ENCODE data around the gene TSHZ2. TPM values are rescaled to one million over a fixed set of nuclear protein-coding genes. Genes with fewer than 3 reads are reported as not detected.

TSHZ2 gene
- total RNA-seq, 1 experiment from 2014 or later: 0.05 TPM

GRCh38 chr20:53061192-53062108 is 89.3 kb downstream of the TSHZ2 start:
- DNase-seq (ENCODE audit: low spot score): no peak

GRCh38 chr20:53064935-53065334 is 92.8 kb downstream of the TSHZ2 start:
- DNase-seq (ENCODE audit: low spot score): no peak

- no peak for DNase-seq (ENCODE audit: low spot score)
These were observed 96.1 kb downstream of the TSHZ2 start for GRCh38 chr20:53068241-53068640.

GRCh38 chr20:53069132-53069531 is 97.0 kb downstream of the TSHZ2 start:
- DNase-seq (ENCODE audit: low spot score): no peak

DNA sequence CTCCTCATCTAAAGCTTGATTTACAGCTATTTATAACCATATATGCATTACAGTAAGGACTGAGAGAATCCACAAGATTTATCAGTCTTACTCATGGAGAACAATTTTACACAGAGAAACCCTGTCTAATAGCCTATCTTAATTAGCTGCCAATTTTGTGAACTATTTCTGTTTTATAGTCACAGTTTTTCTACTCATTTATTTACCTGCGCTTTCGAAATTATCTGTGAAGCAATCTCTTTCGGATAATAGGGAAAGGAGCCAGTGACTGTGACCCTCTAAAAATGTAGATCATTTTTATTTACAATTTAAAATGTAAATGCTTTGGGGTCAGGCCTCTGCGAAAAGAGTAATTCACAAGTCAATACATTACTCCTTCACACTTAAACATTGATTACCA is 98.1 kb downstream of the TSHZ2 start:
- DNase-seq (ENCODE audit: low spot score): no peak

GRCh38 chr20:53070706-53071392 is 98.7 kb downstream of the TSHZ2 start:
- no peak for DNase-seq (ENCODE audit: low spot score)

GRCh38 chr20:53071833-53072232 is 99.7 kb downstream of the TSHZ2 start:
- no peak for DNase-seq (ENCODE audit: low spot score)

GRCh38 chr20:53072923-53073579 is 100.9 kb downstream of the TSHZ2 start:
- no peak for DNase-seq (ENCODE audit: low spot score)

GRCh38 chr20:53073636-53074415 is 101.7 kb downstream of the TSHZ2 start:
- no peak for DNase-seq (ENCODE audit: low spot score)

DNA sequence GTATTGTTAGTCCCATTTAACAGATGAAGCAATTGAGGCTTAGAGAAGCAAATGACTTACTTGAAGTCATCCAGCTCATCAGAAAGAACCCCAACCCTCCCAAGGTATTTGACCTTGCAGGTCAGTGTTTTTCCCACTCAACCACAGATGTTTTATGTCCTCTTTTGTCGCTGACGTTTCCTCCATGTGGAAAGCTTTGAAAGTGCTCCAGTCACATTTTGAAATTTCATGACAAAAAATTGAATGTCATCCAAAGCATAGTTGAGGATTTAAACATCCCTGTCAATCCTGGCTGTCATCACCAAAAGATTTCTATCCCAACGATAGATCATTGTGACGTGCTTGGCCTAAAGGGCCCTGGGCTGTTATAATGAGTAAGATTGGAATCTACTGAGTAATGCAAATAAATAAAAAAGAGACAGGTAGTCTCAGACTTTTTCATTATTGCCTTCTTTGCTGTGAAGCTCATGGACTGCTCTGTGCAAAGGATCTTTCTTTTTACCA is 102.7 kb downstream of the TSHZ2 start:
- no peak for DNase-seq (ENCODE audit: low spot score)

- no peak for DNase-seq (ENCODE audit: low spot score)
These were observed 104.5 kb downstream of the TSHZ2 start for GRCh38 chr20:53076668-53077067.

DNA sequence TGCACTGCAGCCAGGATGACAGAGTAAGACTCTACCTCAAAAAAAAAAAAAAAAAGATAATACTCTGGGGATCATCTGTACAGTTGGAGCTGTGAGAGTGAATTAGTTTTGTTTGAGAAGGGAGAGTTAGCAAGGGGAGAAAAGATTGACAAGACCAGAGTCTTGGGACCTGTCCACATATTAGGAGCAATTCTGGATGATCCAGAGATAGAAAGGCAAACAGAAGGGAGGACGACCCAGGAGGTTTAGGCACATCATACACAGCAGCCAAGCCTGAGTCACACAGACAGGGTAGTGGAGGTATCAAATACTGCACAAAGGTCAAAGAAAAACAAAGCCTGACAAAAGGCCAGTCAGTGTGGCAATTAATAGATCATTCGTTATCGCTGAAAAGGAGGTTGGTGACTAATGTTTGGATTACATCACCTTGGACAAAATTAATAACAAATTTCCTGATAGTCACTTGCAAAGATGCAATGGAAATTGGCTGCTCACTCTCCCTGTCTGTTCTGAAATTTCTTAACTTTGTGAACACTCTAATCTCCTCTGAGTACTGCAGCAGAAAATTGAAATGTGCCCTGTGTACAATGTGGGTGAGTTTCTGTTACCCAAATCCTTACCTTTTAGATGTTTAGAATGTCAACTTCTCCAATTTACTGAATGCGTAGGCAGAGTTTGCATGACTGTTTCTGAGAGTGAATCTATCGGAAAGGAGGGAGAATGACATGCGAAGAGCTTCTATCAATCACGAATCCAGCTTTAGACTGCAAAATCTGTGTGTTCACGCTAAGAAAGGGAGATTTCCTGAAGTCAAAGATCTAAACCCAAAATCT is 105.4 kb downstream of the TSHZ2 start:
- DNase-seq (ENCODE audit: low spot score): peak; percentile 69

- no peak for DNase-seq (ENCODE audit: low spot score)
These were observed 106.6 kb downstream of the TSHZ2 start for GRCh38 chr20:53078761-53079160.

DNA sequence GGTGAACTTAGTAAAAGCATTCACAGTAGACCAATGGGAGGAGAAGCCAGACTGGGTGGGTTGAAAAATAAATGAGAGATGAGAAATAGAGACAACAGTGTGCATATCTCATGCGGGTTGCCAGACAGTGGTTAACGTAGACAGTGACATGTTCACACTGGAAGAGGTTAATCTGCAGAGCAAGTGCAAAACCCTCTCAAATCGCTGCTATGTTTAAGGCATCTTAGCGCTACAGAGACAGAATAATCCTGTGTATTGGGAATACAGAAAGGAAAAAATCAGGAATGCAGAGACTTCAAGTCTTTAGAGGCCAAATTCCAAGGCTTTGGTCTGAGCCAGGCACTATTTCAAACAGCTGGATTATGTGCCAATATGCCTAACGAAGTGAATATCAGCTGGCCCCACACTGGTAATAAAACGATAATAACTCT is 107.1 kb downstream of the TSHZ2 start:
- DNase-seq (ENCODE audit: low spot score): no peak

DNA sequence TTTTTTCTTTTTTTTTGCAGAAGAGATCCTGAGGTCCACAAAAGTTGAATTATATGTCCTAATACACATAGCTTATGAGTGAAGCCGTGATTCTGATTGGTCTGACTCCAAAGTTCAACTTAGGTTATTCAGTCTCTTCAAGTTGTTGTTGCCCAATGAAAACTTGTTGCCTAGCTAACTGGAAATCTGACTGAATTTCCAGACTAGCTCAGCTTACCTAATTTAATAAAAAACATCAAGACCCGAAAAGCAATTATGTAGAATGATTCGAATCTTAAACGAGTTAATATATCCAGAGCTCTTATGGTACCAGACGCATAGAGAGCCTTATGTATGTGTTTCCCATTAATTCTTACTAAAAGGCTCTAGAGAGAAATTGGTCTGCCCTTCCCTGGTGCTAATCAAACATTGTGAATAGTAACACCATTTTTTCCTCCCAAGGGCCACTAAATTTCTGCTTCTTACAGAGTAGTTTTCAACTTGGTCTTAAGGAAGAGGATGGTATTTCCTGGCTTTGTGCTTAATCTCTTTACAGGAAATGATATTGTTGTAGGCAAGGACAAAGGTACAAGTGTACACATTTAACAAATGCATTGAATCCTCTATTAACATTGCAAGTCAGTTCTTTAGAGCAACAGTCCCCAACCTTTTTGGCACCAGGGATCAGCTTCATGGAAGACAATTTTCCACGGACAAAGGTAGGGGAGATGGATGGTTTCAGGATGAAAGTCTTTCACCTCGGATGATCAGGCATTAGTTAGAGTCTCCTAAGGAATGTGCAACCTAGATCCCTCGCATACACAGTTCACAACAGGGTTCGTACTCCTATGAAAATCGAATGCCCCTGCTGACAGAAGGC is 107.9 kb downstream of the TSHZ2 start:
- DNase-seq (ENCODE audit: low spot score): no peak

DNA sequence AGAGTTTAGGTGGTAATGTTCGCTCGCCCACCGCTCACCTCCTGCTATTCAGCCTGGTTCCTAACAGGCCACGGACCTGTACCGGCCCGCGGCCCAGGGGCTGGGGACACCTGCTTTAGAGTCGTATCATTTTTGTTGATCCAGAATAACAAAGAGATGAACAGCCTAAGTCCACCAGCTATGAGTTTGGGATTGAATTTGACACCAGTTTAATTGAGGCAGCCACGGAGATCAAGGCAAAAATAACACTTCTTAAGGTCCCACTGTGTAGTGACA is 108.5 kb downstream of the TSHZ2 start:
- no peak for DNase-seq (ENCODE audit: low spot score)

- DNase-seq (ENCODE audit: low spot score): peak; percentile 81
These were observed 109.1 kb downstream of the TSHZ2 start for GRCh38 chr20:53080969-53081871.

All from HT-29 (cell line).